Natural killer cell (primary cell): ENCODE results near the gene RASSF4. TPM values are rescaled to one million over a fixed set of nuclear protein-coding genes. Genes with fewer than 3 reads are reported as not detected.

Source experiments
- ATAC-seq, 3 donors: fragments of 150-1000 bp in 2 of 3; fragments of 200-7000 bp in 1 of 3; cut with Tn5 transposase; 1 replicate in 1 of 3; 2 replicates in 2 of 3; pipeline ENCODE4 v1.10.0; 2021; ENCODE audit warnings: mild to moderate bottlenecking in 2 of 3, moderate library complexity in 2 of 3
- DNase-seq, 2 donors: peaks; one replicate each; pipeline versions ENCODE4 v3.0.0 to v3.0.0-alpha.2; 2013 to 2021; ENCODE audit warnings: mixed read lengths in 1 of 2
- H3K27ac ChIP-seq: one replicate; pipeline ENCODE4 v1.5.1; 2013; ENCODE audit warnings: mild to moderate bottlenecking, low read length
- H3K27me3 ChIP-seq: one replicate; pipeline ENCODE4 v1.6.1; 2013; ENCODE audit warnings: low read length; ENCODE audit not compliant: control insufficient read depth, insufficient read depth
- H3K36me3 ChIP-seq: one replicate; pipeline ENCODE4 v1.6.1; 2013; ENCODE audit warnings: low read length; ENCODE audit not compliant: control insufficient read depth, insufficient read depth
- H3K4me1 ChIP-seq: one replicate; pipeline ENCODE4 v1.6.1; 2013; ENCODE audit warnings: low read length; ENCODE audit not compliant: control insufficient read depth, insufficient read depth
- H3K4me3 ChIP-seq: one replicate; pipeline ENCODE4 v1.5.1; 2013; ENCODE audit warnings: low read length
- H3K9me3 ChIP-seq: one replicate; pipeline ENCODE4 v1.6.1; 2013; ENCODE audit warnings: low read length; ENCODE audit not compliant: control insufficient read depth, insufficient read depth
- H3K27ac Mint-ChIP-seq, 2 donors: one replicate each; pipeline ENCODE4 v1.8.0; 2022; ENCODE audit warnings: mild to moderate bottlenecking in 2 of 2, mixed read lengths in 2 of 2, moderate library complexity in 1 of 2
- H3K27me3 Mint-ChIP-seq, 2 donors: one replicate each; pipeline ENCODE4 v1.8.0; 2022; ENCODE audit warnings: low read depth in 2 of 2, mixed read lengths in 2 of 2
- H3K36me3 Mint-ChIP-seq: one replicate; pipeline ENCODE4 v1.8.0; 2022; ENCODE audit warnings: mixed read lengths
- H3K4me1 Mint-ChIP-seq, 2 donors: one replicate each; pipeline ENCODE4 v1.8.0; 2022; ENCODE audit warnings: mixed read lengths in 2 of 2
- H3K4me3 Mint-ChIP-seq: one replicate; pipeline ENCODE4 v1.8.0; 2022; ENCODE audit warnings: mild to moderate bottlenecking, moderate library complexity, mixed read lengths
- H3K9me3 Mint-ChIP-seq, 2 donors: one replicate each; pipeline ENCODE4 v1.8.0; 2022; ENCODE audit warnings: mixed read lengths in 2 of 2
- CTCF ChIP-seq: fragments of 200-600 bp; IDR thresholded peaks from one replicate; pipeline ENCODE4 v1.8.0; 2022; ENCODE audit warnings: antibody characterized with exemption
- WGBS: methylation state at CpG from one replicate; pipeline ENCODE4 v1.1.7; 2013; ENCODE audit warnings: missing lambda C conversion rate; ENCODE audit not compliant: insufficient coverage; 5-methylcytosine and 5-hydroxymethylcytosine counted together
- intact Hi-C: fragments of 100-400 bp; cut with micrococcal nuclease; formaldehyde crosslinking; loops from one replicate; pipeline ENCODE4 v1.14.2; 2022
- total RNA-seq, 4 donors: library from RNA; stranded (reverse); fragments of 120-200 nt in 1 of 4; gene quantifications; one replicate each; pipeline versions ENCODE4 v1.2.3 to v1.2.4, GENCODE V29; 2013 to 2022

Gene RASSF4
- total RNA-seq, 3 donors from 2014 or later (not counting 1 experiment from before 2014, with no cell fraction given): 99.8 to 116 (median 104) TPM

GRCh38 chr10:44939691-44940401 is 19.8 kb upstream of the RASSF4 start:
- H3K36me3 Mint-ChIP-seq: peaks cover 8% of the 10 kb centered on the region
- H3K4me3 ChIP-seq: no peak overlapping the region
- intact Hi-C loops: no loop called here
- no peaks in the 10 kb centered on the region for H3K27me3 ChIP-seq
- no peak overlapping the region for H3K27ac Mint-ChIP-seq
- WGBS: 97% methylated on average over 6 of the region's 7 CpGs
- no peaks in the 10 kb centered on the region for H3K36me3 ChIP-seq
- no peak for DNase-seq
- H3K4me1 Mint-ChIP-seq: peaks cover 23 to 25% of the 10 kb centered on the region in 2 donors
- peaks cover 12% of the 10 kb centered on the region for H3K4me1 ChIP-seq
- H3K4me3 Mint-ChIP-seq: no peak overlapping the region
- TF ChIP-seq CTCF: no peak
- no peak for ATAC-seq
- H3K9me3 Mint-ChIP-seq: peaks cover 4 to 9% of the 10 kb centered on the region in 2 donors
- no peaks in the 10 kb centered on the region for H3K9me3 ChIP-seq
- H3K27ac ChIP-seq: no peak overlapping the region
- peaks cover 0 to 4% of the 10 kb centered on the region in 2 donors for H3K27me3 Mint-ChIP-seq

- Histone ChIP-seq H3K4me3 (no peak overlapping the region), H3K27me3 (no peaks in the 10 kb centered on the region), H3K27ac (no peak overlapping the region), H3K4me1 (peaks cover 11% of the 10 kb centered on the region), H3K9me3 (no peaks in the 10 kb centered on the region), H3K36me3 (no peaks in the 10 kb centered on the region)
- intact Hi-C loops: no loop called here
- DNase-seq (no peak), ATAC-seq (no peak)
- WGBS: no CpG with 5 or more reads among the region's 1 CpG
- no peaks in the 10 kb centered on the region for H3K27me3 Mint-ChIP-seq
- no peak overlapping the region for H3K27ac Mint-ChIP-seq
- H3K36me3 Mint-ChIP-seq: peaks cover 15% of the 10 kb centered on the region
- TF ChIP-seq CTCF: no peak
- peaks cover 6 to 12% of the 10 kb centered on the region in 2 donors for H3K9me3 Mint-ChIP-seq
- no peak overlapping the region for H3K4me3 Mint-ChIP-seq
- peaks cover 18 to 25% of the 10 kb centered on the region in 2 donors for H3K4me1 Mint-ChIP-seq
Measured at GRCh38 chr10:44944354-44944753, 15.2 kb upstream of the RASSF4 start.

GRCh38 chr10:44946205-44946604 is 13.4 kb upstream of the RASSF4 start:
- Histone ChIP-seq H3K4me3 (no peak overlapping the region), H3K36me3 (no peaks in the 10 kb centered on the region), H3K4me1 (peaks cover 19% of the 10 kb centered on the region), H3K27me3 (no peaks in the 10 kb centered on the region), H3K27ac (no peak overlapping the region), H3K9me3 (no peaks in the 10 kb centered on the region)
- ATAC-seq (peak; percentile 64 to 79 (median 66)), DNase-seq (no peak)
- no peak for TF ChIP-seq CTCF
- peaks cover 6 to 12% of the 10 kb centered on the region in 2 donors for H3K9me3 Mint-ChIP-seq
- peak overlapping the region; percentile 56 to 75 for H3K27ac Mint-ChIP-seq
- peaks cover 15% of the 10 kb centered on the region for H3K36me3 Mint-ChIP-seq
- 49% methylated on average over 2 of the region's 2 CpGs for WGBS
- intact Hi-C loops: no loop called here
- peak overlapping the region; percentile 41 for H3K4me3 Mint-ChIP-seq
- H3K27me3 Mint-ChIP-seq: no peaks in the 10 kb centered on the region
- H3K4me1 Mint-ChIP-seq: peaks cover 25 to 38% of the 10 kb centered on the region in 2 donors
